Caco-2 (cell line): ENCODE measurements around the gene PLEKHG4B. TPM values are rescaled to one million over a fixed set of nuclear protein-coding genes. Genes with fewer than 3 reads are reported as not detected.

Experiments
- BruUV-seq: library from RNA; stranded (reverse); fragments of 400-500 nt; replicated peaks from 2 replicates; lab custom pipeline; 2021; lab: Mats Ljungman, UMichigan
- CTCF ChIA-PET: fragments of 300-600 bp; sonication (Branson Sonifier 250); formaldehyde crosslinking; loops from one replicate; lab custom pipeline; 2022; ENCODE audit warnings: antibody characterized with exemption; lab: Charles Lee
- POLR2A ChIA-PET: fragments of 300-600 bp; sonication (Branson Sonifier 250); formaldehyde crosslinking; loops from one replicate; lab custom pipeline; 2022; ENCODE audit warnings: antibody characterized with exemption; lab: Charles Lee
- DNase-seq, 2 experiments: peaks; one replicate each; pipeline versions ENCODE4 v3.0.0 to v3.0.0-alpha.2; 2020 to 2022
- H3K27me3 ChIP-seq: replicated peaks from 2 replicates; pipeline ENCODE4 v1.6.0; 2011; ENCODE audit warnings: low read length; ENCODE audit not compliant: control insufficient read depth, insufficient read depth
- H3K36me3 ChIP-seq: 2 replicates; pipeline ENCODE4 v1.5.1; 2011; ENCODE audit warnings: low read length; ENCODE audit not compliant: control insufficient read depth, insufficient read depth
- H3K4me1 ChIP-seq: fragments of 250-450 bp; sonication (Bioruptor Pico); 2 replicates; pipeline ENCODE4 v1.5.1; 2020; ENCODE audit warnings: mild to moderate bottlenecking
- H3K4me3 ChIP-seq: 2 replicates; pipeline ENCODE4 v1.5.1; 2011; ENCODE audit warnings: low read depth, mild to moderate bottlenecking, control low read depth, low read length
- H3K9me3 ChIP-seq: fragments of 250-450 bp; sonication (Bioruptor Pico); 2 replicates; pipeline ENCODE4 v1.5.1; 2020; ENCODE audit warnings: mild to moderate bottlenecking, moderate library complexity
- H3K27ac Mint-ChIP-seq: one replicate; pipeline ENCODE4 v1.8.0; 2022; ENCODE audit warnings: mixed read lengths; ENCODE audit not compliant: unreplicated experiment
- H3K27me3 Mint-ChIP-seq: one replicate; pipeline ENCODE4 v1.8.0; 2022; ENCODE audit warnings: mixed read lengths; ENCODE audit not compliant: insufficient read depth, unreplicated experiment
- H3K36me3 Mint-ChIP-seq: one replicate; pipeline ENCODE4 v1.8.0; 2022; ENCODE audit warnings: mild to moderate bottlenecking, mixed read lengths; ENCODE audit not compliant: insufficient read depth, unreplicated experiment
- H3K4me1 Mint-ChIP-seq: one replicate; pipeline ENCODE4 v1.8.0; 2022; ENCODE audit warnings: low read depth, mixed read lengths; ENCODE audit not compliant: unreplicated experiment
- H3K4me3 Mint-ChIP-seq: one replicate; pipeline ENCODE4 v1.8.0; 2022; ENCODE audit warnings: mild to moderate bottlenecking, moderate library complexity, mixed read lengths; ENCODE audit not compliant: unreplicated experiment
- H3K9me3 Mint-ChIP-seq: one replicate; pipeline ENCODE4 v1.8.0; 2022; ENCODE audit warnings: mixed read lengths; ENCODE audit not compliant: unreplicated experiment
- intact Hi-C: fragments of 100-400 bp; cut with micrococcal nuclease; formaldehyde crosslinking; loops from one replicate; pipeline ENCODE4 v1.10.0; 2022; ENCODE audit not compliant: unreplicated experiment
- total RNA-seq: library from RNA; stranded (reverse); gene quantifications from 2 replicates; pipeline ENCODE4 v1.2.3, GENCODE V29; 2022
- TF ChIP-seq, protein P1 (sequence below), 2 experiments: fragments of 200-600 bp in 1 of 2; IDR thresholded peaks; 1 replicate in 1 of 2; 2 replicates in 1 of 2; pipeline versions ENCODE4 v1.5.1 to v1.8.0; 2011 to 2022; ENCODE audit warnings: antibody characterized with exemption in 1 of 2, control low read depth in 1 of 2, inconsistent platforms in 1 of 2, low read depth in 1 of 2, low read length in 1 of 2, mild to moderate bottlenecking in 1 of 2, moderate library complexity in 1 of 2; ENCODE audit not compliant: insufficient read depth in 1 of 2, severe bottlenecking in 1 of 2, unreplicated experiment in 1 of 2

PLEKHG4B gene
- total RNA-seq, 1 experiment from 2014 or later: 15.0 TPM

DNA sequence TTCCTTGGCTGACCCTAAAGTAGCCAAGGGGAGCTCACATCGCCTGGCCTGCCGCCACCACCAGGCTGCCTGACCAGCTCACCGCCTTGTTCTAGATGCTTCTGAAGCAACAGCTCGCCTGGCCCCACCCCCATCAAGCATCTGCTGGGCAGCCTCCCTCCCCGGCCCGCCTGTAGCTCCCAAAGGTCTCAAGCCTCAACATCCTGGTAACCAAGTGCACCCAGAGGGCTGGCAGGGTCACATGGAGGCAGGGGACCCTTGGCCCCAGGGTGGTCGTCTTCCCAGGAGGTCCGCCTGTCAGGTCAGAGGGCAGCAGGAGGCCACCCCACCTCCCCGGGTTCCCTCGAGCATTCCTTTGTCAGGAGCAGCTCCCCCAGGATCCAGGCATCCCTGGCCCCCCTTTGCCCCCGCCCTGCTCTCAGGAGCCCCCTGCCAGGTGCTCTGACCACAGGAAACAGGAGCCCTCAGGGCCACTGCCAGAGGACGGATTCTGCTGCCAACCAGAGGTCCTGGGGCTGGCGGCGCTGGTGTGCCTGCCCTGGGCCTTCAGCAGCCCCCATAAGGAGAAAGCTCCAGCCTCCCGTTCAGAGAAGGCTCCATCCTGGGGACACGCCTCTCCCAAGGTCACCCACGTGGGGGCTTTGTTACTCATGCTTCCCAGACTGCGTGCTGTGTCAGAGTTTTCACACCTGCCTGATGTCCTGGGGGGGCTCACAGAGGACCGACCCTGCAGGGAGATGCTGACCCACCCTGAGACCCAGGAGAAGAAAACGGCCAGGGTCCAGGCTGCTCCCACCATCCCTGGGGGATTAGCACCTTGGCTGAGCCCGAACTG lies 95.9 kb downstream of the PLEKHG4B start:
- no peaks in the 10 kb centered on the region for H3K27me3 ChIP-seq
- H3K4me1 ChIP-seq: no peaks in the 10 kb centered on the region
- no TSS peak for BruUV-seq
- H3K4me1 Mint-ChIP-seq: peaks cover 8% of the 10 kb centered on the region
- H3K27me3 Mint-ChIP-seq: no peaks in the 10 kb centered on the region
- H3K9me3 Mint-ChIP-seq: no peaks in the 10 kb centered on the region
- H3K9me3 ChIP-seq: no peaks in the 10 kb centered on the region
- CTCF ChIA-PET: interaction anchor here (0.6 to 1.1 kb wide), 14 partner anchors 14 to 259 kb away, joined by 3 to 8 read pairs (median 4); partner anchors contain the start of genes CCDC127, PDCD6 and SDHA
- H3K27ac Mint-ChIP-seq: no peak overlapping the region
- peaks cover 6% of the 10 kb centered on the region for H3K36me3 Mint-ChIP-seq
- no peaks in the 10 kb centered on the region for H3K36me3 ChIP-seq
- POLR2A ChIA-PET: interaction anchor here (1.1 kb wide), 1 partner anchor 30 kb away, joined by 8 read pairs; the partner anchor contains the start of genes CCDC127 and SDHA
- no peak overlapping the region for H3K4me3 Mint-ChIP-seq
- intact Hi-C loops: loop anchor here (1.0 to 2.0 kb wide), 2 partner anchors 146 to 243 kb away; no protein-coding TSS in a partner anchor
- TF ChIP-seq, protein P1, sequence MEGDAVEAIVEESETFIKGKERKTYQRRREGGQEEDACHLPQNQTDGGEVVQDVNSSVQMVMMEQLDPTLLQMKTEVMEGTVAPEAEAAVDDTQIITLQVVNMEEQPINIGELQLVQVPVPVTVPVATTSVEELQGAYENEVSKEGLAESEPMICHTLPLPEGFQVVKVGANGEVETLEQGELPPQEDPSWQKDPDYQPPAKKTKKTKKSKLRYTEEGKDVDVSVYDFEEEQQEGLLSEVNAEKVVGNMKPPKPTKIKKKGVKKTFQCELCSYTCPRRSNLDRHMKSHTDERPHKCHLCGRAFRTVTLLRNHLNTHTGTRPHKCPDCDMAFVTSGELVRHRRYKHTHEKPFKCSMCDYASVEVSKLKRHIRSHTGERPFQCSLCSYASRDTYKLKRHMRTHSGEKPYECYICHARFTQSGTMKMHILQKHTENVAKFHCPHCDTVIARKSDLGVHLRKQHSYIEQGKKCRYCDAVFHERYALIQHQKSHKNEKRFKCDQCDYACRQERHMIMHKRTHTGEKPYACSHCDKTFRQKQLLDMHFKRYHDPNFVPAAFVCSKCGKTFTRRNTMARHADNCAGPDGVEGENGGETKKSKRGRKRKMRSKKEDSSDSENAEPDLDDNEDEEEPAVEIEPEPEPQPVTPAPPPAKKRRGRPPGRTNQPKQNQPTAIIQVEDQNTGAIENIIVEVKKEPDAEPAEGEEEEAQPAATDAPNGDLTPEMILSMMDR (IDR thresholded peaks at IDR 0.05; ENCODE audit: insufficient read depth in 1 of 2, low read depth in 1 of 2, low read length in 1 of 2, severe bottlenecking in 1 of 2, unreplicated experiment in 1 of 2): no peak
- DNase-seq: no peak
- H3K4me3 ChIP-seq: no peak overlapping the region

DNA sequence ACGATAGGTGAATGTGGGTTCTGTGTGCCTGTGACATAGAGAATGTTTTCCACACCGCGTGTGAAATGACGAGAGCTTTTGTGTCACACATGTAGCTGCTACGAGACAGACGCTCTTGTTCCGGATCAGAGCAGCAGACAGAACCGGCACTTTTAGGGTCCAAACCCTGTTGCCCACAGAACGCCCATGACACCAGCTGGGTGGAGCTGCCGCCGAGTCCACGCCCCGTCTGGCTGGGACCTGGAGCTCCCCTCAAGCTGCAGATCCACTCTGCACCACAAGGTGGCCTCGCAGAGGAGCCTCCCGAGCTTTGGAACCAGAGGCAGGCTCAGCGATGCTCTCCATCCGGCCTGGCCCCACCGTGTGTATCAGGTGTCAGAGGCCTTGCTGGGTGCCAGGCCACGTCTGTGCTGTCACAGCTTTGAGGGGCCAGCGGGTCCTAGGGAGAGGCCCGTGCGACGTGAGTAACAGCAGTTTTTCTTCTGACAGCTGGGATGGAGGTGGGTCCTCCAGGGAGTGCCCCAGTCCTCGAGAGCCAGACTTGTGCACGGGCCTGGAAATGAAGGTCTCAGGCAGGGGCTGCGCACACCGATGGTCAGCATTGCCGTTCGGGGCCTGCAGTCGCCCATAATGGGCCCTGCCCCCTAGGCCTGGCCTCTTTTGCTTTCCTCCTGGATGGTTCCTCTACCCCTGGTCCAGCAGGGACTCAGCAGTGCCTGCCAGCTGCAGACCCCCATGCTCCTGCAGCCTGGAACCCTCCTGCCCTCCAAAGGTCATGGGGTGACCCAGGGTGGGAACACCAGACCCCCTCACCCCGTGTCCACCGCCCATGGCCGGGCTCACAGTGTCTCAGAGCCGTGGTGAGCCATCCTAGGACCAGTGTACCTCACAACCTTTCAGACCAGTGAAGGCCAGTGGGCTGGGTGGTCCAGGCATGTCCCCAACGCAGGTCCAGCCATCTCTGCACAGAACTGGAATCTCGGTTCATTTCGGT lies 96.8 kb downstream of the PLEKHG4B start:
- Mint-ChIP-seq H3K27me3 (no peaks in the 10 kb centered on the region), H3K4me3 (no peak overlapping the region), H3K4me1 (peaks cover 8% of the 10 kb centered on the region), H3K9me3 (no peaks in the 10 kb centered on the region), H3K27ac (no peak overlapping the region), H3K36me3 (peaks cover 6% of the 10 kb centered on the region)
- DNase-seq: peak; percentile 81 to 88
- TF ChIP-seq, protein P1 (IDR thresholded peaks at IDR 0.05; ENCODE audit: insufficient read depth in 1 of 2, low read depth in 1 of 2, low read length in 1 of 2, severe bottlenecking in 1 of 2, unreplicated experiment in 1 of 2): peak; percentile 90 to 91
- H3K4me3 ChIP-seq: no peak overlapping the region
- intact Hi-C loops: loop anchor here (1.0 to 2.0 kb wide), 2 partner anchors 146 to 242 kb away; no protein-coding TSS in a partner anchor
- ChIA-PET POLR2A (interaction anchor here (1.1 kb wide), 1 partner anchor 29 kb away, joined by 8 read pairs; the partner anchor contains the start of genes CCDC127 and SDHA), CTCF (interaction anchor here (0.6 to 1.1 kb wide), 14 partner anchors 13 to 269 kb away, joined by 3 to 8 read pairs (median 4); partner anchors contain the start of genes PDCD6 and SDHA)
- no TSS peak for BruUV-seq
- no peaks in the 10 kb centered on the region for H3K36me3 ChIP-seq
- H3K27me3 ChIP-seq: no peaks in the 10 kb centered on the region
- H3K9me3 ChIP-seq: no peaks in the 10 kb centered on the region
- no peaks in the 10 kb centered on the region for H3K4me1 ChIP-seq
